Upper lobe of left lung (tissue), 4 donors: ENCODE measurements around the gene ESRP2.

Experiments
- CTCF ChIP-seq, 6 experiments: fragments of 450-650 bp in 4 of 6; fragments of 200-600 bp in 2 of 6; sonication (generic) in 2 of 6; IDR thresholded peaks; one replicate each; pipeline ENCODE4 v1.5.1; 2016 to 2019; ENCODE audit warnings: antibody characterized with exemption in 6 of 6
- EP300 ChIP-seq, 4 donors: sonication (generic); formaldehyde crosslinking; IDR thresholded peaks; one replicate each; pipeline ENCODE4 v1.5.1; 2017; ENCODE audit warnings: antibody characterized with exemption in 4 of 4, control low read depth in 2 of 4
- POLR2A ChIP-seq, 4 donors: fragments of 450-650 bp; IDR thresholded peaks; one replicate each; pipeline ENCODE4 v1.5.1; 2016 to 2017; ENCODE audit warnings: antibody characterized with exemption in 4 of 4, mild to moderate bottlenecking in 2 of 4
- POLR2AphosphoS5 ChIP-seq, 2 donors: sonication (generic); formaldehyde crosslinking; IDR thresholded peaks; one replicate each; pipeline ENCODE4 v1.5.1; 2017; ENCODE audit warnings: antibody characterized with exemption in 2 of 2

GRCh38 chr16:68232335-68232734, 3.6 kb downstream of the ESRP2 start:
- TF ChIP-seq POLR2A (IDR thresholded peaks at IDR 0.05) (no peak), CTCF (IDR thresholded peaks at IDR 0.05) (no peak), EP300 (IDR thresholded peaks at IDR 0.05) (no peak), POLR2AphosphoS5 (IDR thresholded peaks at IDR 0.05) (no peak)
